HFF-Myc (cell line): Measurements from ENCODE around the gene NT5M.
"Not testable (repeated sequence)": the region's sequence is repeated elsewhere in the genome, so short reads cannot be mapped to it uniquely, and the experiment has no call there.

Source experiments
- DNase-seq: peaks from one replicate; pipeline ENCODE4 v3.0.0-alpha.2; 2011; ENCODE audit warnings: low read depth; ENCODE audit errors: extremely low read depth
- H3K4me3 ChIP-seq: replicated peaks from 2 replicates; pipeline ENCODE4 v1.5.1; 2011; ENCODE audit warnings: low read depth, mild to moderate bottlenecking, control low read depth, low read length
- TF ChIP-seq, protein P1 (sequence below): IDR thresholded peaks from 2 replicates; pipeline ENCODE4 v1.5.1; 2012; ENCODE audit warnings: mild to moderate bottlenecking, low read depth, low read length, control low read depth; ENCODE audit errors: missing control alignments

Gene NT5M

DNA sequence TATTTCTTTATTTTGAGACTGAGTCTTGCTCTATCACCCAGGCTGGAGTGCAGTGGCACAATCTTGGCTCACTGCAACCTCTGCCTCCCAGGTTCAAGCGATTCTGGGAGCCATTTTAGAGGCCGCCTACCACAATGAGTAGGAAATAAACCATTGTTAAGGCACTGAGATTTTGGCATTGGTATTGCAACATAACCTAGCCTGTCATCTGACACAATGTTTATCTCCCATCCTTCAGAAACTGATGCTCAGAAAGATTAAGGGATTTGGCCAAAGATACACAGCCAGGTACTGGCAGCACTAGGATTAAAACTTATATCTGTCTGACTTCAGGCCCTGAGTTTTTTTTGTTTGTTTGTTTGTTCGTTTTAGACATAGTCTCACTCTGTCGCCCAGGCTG, 14.1 kb upstream of the NT5M start:
- no peak overlapping the region for H3K4me3 ChIP-seq
- no peak for DNase-seq
- TF ChIP-seq, protein P1, sequence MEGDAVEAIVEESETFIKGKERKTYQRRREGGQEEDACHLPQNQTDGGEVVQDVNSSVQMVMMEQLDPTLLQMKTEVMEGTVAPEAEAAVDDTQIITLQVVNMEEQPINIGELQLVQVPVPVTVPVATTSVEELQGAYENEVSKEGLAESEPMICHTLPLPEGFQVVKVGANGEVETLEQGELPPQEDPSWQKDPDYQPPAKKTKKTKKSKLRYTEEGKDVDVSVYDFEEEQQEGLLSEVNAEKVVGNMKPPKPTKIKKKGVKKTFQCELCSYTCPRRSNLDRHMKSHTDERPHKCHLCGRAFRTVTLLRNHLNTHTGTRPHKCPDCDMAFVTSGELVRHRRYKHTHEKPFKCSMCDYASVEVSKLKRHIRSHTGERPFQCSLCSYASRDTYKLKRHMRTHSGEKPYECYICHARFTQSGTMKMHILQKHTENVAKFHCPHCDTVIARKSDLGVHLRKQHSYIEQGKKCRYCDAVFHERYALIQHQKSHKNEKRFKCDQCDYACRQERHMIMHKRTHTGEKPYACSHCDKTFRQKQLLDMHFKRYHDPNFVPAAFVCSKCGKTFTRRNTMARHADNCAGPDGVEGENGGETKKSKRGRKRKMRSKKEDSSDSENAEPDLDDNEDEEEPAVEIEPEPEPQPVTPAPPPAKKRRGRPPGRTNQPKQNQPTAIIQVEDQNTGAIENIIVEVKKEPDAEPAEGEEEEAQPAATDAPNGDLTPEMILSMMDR: no peak

DNA sequence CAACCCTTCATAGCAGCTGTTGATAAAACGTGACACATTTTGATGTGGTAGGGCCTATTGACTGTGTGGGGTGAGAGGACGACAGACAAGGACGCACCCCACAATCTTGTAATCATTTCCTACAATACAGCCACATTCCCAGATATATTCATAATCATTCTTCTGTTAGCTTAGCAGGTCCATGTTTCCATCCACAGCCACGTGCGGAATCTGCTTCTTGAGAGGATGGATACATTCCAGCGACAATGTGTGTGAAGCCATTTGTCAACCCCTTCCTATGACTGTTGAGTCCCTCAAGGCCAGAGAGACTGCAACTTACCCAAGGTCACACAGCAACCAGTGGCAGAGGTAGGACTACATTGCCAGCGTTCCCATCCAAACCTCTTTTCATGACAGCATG, 13.5 kb upstream of the NT5M start:
- DNase-seq: no peak
- no peak overlapping the region for H3K4me3 ChIP-seq
- TF ChIP-seq, protein P1: no peak

DNA sequence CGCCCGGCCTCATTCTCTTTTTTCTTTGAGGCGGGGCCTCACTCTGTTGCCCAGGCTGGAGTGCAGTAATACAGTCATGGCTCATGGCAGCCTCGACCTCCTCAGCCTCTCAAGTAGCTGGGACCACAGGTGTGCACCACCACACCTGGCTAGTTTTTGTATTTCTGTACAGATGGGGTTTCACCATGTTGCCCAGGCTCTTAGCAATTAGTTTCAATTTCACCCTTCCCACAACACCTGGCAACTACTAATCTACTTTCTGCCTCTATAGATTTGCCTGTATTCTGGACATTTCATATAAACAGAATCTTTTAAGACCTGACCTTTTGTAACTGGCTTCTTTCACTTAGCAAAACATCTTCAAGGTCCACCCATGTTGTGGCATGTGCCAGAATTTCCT, 8.0 kb upstream of the NT5M start:
- TF ChIP-seq, protein P1: no peak
- DNase-seq: no peak
- H3K4me3 ChIP-seq: no peak overlapping the region

DNA sequence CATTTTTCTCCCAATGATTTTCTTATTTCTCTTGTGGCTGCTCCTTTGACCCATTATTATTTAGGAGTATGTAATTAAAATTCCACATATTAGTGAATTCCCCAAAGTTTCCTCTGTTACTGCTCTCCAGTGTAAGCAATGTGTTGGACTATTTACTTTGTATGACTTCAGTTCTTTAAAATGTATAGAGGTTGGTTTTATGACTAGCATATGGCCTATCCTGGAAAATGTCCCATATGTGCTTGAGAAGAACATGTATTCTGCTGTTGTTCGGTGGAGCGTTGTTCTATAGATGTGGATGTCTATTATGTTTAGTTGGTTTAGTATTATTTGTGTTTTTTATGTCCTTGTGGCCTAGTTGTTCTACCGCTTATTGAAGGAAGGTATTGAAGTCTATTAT, 6.0 kb upstream of the NT5M start:
- no peak overlapping the region for H3K4me3 ChIP-seq
- TF ChIP-seq, protein P1: no peak
- DNase-seq: no peak

DNA sequence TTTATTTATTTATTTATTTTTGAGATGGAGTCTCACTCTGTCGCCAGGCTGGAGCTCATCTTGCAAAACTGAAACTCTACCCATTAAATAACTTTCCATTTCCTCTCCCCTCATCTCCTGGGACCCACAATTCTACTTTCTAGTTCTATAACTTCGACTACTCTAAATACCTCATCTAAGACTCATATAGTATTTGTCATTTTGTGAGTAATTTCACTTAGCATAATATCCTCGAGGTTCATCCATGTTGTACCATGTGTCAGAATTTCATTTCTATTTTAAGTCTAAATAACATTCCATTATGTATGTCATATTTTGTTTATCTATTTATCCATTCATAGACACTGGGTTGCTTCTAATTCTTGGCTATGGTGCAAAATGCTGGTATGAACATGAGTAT, 5.1 kb upstream of the NT5M start:
- TF ChIP-seq, protein P1: no peak
- DNase-seq: no peak
- H3K4me3 ChIP-seq: no peak overlapping the region

DNA sequence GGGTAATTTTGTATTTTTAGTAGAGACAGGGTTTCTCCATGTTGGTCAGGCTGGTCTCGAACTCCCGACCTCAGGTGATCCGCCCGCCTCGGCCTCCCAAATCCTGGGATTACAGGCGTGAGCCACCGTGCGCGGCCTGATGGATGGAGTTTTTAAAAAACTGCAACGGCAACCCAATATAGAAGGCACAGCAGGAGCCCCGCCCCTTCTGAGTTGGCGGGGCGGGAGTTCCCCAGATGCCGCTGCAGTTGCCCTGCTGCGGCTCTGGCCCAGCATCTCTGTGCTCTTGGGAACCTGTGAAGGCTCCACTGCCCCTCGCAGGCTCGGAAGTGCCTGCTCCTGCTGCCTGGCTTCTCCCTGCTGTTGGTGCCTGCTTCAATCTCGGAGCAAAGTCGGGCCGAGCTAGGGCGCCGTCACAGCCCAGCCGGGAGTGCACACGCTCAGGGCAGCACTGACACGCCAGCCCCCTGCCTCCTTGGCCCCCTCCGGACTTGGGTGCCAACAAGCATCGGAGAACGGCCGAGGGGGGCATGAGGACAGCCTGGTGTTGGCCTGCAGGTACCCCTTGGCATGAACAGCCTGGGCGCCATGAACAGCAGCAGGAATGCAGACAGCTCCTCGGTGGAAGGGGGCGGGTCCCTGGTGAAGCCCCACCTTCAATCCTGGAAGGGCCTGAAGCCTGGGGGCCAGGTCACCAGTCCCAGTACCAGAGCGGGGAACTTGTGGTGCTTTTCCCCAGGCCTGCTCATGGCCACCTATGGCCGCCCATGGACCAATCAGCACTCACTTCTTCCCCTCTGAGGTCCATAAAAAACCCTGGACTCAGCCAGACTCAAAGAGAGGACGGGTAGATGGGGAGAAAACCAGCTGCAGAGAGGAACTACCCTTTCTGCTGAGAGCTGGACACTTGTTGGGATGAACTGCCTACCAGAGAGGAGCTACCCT, 2.3 kb upstream of the NT5M start:
- TF ChIP-seq, protein P1: no peak
- DNase-seq: no peak
- H3K4me3 ChIP-seq: peak overlapping the region; percentile 19

DNA sequence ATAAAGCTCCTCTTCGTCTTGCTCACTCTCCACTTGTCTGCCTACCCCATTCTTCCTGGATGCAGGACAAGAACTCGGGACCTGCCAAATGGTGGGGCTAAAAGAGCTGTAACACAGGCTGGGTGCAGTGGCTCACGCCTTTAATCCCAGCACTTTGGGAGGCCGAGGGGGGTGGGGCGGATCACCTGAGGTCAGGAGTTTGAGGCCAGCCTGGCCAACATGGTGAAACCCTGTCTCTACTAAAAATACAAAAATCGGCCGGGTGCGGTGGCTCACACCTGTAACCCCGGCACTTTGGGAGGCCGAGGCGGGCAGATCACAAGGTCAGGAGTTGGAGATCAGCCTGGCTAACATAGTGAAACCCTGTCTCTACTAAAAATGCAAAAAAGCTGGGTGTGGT, 1.5 kb upstream of the NT5M start:
- DNase-seq, H3K4me3 ChIP-seq: not testable (repeated sequence)
